Measurements from ENCODE around the gene CETN3.

DNA sequence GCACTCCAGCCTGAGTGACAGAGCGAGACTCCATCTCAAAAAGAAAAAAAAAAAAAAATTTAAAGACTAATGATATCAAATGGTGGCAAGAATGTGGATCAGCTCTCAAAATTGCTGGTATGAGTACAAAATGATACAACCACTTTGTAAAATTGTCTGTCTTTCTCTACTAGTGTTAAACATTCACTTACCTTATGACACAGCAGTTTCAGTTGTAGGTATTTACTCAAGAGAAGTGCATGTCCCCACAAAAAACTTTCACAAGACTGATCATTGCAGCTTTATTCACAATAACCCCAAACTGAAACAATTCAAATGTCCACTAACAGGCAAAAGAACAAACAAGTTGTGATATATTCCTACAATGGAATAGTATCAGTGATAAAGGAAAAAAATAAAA is 14.7 kb upstream of the CETN3 start:
- TF ChIP-seq, protein P1, sequence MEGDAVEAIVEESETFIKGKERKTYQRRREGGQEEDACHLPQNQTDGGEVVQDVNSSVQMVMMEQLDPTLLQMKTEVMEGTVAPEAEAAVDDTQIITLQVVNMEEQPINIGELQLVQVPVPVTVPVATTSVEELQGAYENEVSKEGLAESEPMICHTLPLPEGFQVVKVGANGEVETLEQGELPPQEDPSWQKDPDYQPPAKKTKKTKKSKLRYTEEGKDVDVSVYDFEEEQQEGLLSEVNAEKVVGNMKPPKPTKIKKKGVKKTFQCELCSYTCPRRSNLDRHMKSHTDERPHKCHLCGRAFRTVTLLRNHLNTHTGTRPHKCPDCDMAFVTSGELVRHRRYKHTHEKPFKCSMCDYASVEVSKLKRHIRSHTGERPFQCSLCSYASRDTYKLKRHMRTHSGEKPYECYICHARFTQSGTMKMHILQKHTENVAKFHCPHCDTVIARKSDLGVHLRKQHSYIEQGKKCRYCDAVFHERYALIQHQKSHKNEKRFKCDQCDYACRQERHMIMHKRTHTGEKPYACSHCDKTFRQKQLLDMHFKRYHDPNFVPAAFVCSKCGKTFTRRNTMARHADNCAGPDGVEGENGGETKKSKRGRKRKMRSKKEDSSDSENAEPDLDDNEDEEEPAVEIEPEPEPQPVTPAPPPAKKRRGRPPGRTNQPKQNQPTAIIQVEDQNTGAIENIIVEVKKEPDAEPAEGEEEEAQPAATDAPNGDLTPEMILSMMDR (IDR thresholded peaks at IDR 0.05): no peak
- TF ChIP-seq POLR2AphosphoS5 (IDR thresholded peaks at IDR 0.05; ENCODE audit: insufficient read depth in 1 of 2, low read depth in 1 of 2): no peak
